GM03348 (cell line): ENCODE measurements around the gene OR5K3.

Experiments
- DNase-seq: peaks from one replicate; pipeline ENCODE4 v3.0.0; 2012; ENCODE audit warnings: low spot score

OR5K3 gene

DNA sequence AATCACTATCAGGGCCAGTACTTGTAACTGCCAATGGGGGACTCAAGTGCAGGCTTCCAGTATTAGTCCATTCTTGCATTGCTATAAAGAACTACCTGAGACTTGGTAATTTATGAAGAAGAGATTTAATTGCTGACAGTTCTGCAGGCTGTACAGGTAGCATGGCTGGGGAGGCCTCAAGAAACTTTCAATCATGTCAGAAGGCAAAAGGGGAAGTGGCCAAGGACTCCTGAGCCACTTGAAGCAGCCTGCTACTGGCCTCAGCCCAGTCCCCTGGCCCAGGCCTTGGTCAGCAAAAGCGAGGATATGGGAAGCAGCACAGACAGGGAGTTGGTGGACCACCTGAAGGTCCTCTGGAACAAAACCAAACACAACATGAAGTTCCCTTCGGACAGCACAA lies 43.3 kb downstream of the OR5K3 start:
- DNase-seq = no peak

DNA sequence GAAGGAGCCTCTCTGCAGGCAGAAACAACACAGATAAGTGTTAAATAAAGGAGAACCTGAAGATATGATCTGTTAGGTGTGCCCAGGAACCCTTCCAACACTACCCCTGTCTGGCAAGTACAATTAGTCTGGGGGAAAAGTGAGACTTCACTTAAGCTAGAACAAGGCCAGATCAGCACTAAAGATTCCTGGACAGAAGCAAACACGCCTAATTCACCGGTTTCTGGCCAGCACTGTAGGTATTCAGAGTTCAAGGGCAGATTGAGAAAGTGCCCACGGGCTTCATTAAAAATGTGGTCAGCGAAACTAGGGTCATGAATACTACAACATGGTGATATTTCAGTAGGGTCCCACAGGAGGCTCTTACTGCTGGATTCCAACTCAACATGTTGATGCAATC lies 43.9 kb downstream of the OR5K3 start:
- no peak for DNase-seq

DNA sequence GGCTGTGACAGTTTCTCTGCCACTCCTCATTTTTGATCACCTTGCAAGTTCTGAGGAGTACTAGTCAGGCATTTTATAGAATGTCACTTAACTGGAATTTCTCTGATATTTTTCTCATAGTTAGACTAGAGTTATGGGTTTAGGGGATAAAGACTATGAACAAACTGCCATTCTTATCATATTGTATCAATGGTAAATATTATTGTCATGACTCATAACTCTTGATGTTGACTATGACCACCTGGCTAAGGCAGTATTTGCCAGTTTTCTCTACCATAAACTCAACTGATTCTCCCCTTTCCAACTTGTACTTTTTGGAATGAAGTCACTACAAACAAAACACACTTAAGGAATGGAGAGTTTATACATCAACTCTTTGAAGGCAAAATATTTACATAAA lies 49.8 kb downstream of the OR5K3 start:
- DNase-seq = no peak
